Fibroblast of skin of left biceps (primary cell): ENCODE measurements around the gene RNF31.

Experiments
- DNase-seq, 2 experiments: peaks; one replicate each; pipeline ENCODE4 v3.0.0-alpha.2; 2013; ENCODE audit warnings: low read depth in 2 of 2

Gene RNF31

DNA sequence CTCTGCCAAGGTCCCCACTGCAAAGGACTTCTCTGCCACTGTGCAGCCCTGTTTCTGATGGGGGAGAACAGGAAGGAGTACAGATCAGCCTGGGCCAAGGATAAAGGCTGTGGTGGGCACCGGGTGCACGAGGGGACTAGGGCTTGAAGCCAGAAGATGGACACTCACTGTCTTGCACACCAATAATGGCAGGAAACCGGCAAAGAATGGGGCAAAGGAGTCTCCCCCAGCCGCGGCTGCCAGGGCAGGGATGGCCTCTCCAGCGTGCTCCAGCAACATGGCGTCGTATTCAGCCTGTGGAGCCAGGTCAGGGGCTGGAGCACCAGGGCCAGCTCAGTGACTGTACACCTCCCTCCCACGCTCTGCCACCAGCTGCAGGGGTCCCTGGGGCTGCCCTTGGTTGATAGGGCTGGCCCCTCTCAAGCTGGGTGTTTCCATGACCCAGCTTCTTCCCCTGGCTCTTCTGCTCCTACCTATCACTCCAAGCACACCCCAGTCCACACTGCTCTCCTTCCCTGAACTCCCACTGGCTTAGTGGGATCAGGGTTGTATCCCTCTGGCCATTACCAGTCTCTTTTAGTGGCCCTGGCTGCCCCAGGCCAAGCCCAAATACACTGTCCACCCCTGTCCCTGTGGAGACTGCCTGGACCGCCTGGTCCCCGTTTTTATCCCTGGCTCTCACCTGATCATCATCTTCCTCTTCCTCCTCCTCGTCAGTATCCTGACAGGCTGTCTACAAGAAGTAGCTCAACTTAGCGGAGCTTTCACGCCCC lies 35.0 kb downstream of the RNF31 start:
- DNase-seq = no peak

- DNase-seq = no peak
Measured at GRCh38 chr14:24183014-24183481, 35.8 kb downstream of the RNF31 start.

DNA sequence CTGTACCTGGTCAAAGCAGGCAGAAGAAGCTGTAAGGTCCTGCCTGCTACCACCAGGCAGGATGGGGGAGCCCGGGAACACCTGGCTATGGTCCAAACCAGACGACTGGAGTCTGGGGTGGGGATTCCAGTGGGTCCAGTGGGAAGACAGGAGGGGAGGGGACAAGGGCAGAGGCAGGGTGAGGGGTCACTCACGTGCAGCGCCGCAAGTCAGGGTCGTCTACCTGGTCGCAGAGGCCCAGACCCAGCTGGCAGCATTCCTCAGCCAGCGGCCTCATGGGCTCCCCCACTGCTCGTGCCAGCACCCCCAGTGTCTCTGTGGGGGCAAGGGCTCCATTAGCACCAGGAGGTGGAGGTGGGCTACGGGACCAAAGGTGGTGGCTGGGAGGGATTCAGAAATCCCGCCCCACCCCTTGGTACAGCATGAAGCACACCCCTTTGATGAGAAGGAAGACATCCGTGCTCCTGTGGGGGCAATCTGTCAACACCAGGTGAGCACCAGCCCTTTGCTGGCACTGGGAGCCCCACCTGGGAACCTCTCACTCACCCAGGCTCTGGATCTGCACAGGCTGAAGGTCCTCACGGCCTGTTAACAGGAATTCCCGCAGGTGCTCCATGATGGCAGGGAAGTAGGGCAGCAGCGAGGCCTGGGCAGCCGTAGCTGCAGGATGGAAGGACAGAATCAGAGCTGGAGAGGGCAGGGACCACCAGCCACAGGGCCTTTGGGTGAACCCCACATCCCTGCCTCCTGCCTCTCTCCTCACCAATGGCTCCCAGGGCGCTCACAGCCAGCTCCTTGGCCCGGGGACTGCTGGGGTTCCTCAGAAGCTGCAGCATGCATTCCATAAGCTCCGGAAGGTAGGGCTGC lies 37.0 kb downstream of the RNF31 start:
- no peak for DNase-seq

DNA sequence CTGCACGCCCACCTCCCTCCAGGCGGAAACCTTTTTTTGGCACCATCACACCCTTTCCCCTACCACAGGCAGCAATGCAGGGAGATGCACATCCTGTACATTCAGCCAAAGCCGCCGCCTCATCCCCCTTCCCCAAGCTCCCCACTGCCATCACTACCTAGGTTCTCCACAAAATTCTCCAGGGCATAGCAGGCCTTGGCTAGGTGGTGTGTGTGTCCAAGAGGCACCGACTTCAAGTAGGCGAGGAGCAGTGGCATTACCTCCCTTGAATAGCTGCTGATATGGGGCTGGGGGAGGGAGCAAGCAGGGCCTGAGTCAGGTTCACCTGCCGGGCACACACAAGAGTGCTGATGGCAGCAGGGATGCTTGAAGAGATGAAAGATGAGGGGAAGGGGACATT lies 37.7 kb downstream of the RNF31 start:
- no peak for DNase-seq

- DNase-seq = no peak
Measured at GRCh38 chr14:24185741-24186140, 38.4 kb downstream of the RNF31 start.

GRCh38 chr14:24186831-24187538 lies 39.7 kb downstream of the RNF31 start:
- no peak for DNase-seq

- DNase-seq = no peak
Measured at GRCh38 chr14:24187539-24187915, 40.2 kb downstream of the RNF31 start.

DNA sequence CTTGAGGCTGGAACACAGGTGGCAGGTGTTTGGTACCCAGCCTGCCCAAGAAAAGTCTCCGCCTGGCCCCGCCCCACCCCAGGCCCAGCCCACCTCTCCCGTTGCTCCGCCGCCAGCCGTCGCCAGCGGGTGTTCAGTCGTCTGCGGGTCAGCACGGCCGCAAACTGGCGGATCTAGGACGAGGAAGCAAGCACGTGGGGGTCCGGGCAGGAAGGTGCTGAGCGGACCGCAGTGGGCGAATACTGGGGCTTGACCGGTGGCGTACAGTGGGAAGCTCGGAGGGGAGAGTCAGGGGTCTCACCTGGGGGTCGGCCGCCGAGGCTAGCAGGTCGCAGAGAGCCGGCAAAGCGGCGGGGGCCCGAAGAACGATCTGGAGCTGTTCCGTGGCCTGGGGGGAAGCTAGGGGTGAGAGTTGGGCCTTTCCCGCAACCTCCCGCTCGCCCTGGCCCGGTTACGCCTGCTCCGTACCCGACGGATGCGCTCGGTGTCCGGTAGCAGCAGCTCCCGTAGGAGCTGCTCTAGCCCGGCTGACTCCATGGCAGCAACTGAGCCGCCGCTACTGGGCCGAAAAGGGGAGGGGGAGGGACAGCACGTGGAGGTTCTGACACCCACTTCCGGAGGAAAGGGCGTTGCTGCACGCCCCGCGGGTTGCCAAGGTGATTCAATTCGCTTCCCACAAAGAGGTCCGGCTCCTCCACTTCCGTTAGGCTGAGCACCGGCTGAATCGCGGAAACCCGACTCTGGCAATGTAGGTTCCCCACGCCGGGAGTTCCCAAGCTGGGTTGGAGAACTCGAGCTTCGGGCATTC lies 41.2 kb downstream of the RNF31 start, which contains the start of gene IPO4:
Gene IPO4 (minus strand): TSS at position 566 of the 808 bp plus-strand sequence. CDS start 29 bp downstream, at position 537.
- peak; percentile 93 for DNase-seq

DNA sequence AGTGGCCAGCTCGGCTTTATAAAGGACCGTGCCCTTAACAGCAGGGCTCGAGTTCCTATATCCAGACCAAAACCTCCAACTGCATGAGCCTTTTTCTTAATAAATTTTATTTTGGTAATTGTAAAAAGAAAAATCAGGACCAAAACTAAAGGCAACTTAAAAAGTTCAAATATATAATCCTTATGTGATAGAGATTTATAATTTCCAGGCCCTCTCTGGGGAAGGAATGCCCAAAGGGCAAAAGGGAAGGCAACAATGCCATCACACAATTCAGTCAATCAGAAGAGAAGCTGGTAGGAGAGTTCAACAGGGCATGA lies 41.7 kb downstream of the RNF31 start:
- no peak for DNase-seq

- no peak for DNase-seq
Measured at GRCh38 chr14:24189460-24189859, 42.2 kb downstream of the RNF31 start.

DNA sequence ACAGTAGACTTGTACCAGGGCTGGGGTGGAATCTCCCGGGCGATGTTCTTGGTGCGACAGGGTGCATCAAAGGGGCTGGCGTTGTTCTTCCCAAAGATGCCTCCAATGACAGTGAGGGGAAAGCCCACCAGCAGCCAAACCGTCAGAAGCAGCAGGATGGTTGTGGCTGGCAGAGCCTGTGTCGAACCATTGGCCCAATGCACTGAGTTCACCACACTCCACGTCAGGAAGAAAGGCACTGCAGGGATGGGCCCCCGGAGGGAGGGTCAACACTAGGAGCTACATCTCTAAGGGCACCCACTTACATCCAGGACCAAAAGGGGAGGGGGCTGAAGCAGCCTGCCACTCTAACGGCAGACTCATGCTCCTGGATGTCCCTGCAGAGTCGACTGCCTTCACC lies 43.1 kb downstream of the RNF31 start:
- DNase-seq = no peak

DNA sequence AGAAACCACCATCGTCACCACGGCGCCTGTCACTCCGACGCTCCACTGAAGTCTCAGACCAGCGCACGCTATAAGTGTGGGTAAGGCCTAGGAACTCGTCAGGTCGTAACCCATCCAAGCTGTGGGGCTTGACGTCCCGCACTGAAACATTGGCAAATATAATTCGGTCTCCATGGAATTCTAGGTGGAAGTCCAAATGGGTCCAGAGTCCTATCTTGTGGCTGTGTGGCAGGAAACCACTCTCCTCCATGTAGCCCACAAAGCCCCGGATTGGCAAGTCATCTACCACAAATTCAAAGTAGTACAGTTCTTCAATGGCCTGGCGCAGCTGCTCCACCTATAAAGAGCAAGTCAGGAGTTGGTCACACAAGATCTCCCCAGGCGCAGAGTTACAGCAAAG lies 45.6 kb downstream of the RNF31 start:
- no peak for DNase-seq

GRCh38 chr14:24194186-24194872 lies 47.0 kb downstream of the RNF31 start:
- DNase-seq = no peak

- DNase-seq = no peak
Measured at GRCh38 chr14:24194873-24195185, 47.5 kb downstream of the RNF31 start.

DNA sequence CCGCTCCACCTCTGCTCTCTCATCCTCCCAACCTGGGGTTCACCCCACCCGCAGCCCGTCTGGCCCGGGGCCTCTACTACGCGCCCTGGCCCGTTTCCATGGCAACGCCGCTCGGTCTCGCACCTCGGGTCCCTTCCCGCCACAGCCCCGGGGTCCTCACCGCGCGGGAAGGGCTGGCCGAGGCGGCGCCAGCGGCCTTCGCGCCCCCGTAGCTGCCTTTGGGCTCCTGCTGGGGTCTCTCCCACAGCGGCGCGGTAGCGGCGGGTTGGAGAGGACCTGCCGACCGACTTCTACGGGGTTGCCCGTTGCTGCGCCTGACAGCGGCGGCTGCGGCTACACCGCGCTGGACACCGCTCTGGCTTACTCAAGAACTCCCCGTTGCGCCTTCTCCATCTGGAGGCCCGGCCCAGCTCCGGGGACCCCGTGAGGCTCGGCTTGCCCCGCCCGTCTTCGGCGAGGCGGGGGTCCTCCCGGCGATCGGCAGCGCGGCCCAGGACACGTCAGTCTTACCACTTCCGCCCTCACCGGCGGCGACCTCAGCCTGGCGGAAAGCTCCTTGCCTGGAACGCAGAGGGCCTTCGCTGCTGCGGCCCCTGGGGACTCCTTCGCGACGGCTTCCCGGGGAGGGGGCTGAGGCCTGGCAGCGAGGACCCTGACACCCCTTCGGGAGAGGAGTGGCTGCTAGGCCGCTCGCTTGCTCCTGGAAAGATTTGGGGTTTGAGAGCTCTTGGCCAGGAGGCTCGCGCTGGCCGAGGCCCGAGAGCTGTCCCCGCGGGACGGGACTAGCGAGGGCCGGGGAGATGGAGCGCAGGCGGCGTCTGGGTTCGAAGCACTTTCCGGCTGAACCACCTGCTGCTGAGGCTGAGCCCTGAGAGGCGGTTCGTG lies 48.1 kb downstream of the RNF31 start, which contains the start of gene TM9SF1:
Gene TM9SF1 (minus strand): TSS at position 256 of the 885 bp plus-strand sequence. CDS start 422 bp downstream, outside the sequence.
- DNase-seq = peak; percentile 51 to 60

- DNase-seq = no peak
Measured at GRCh38 chr14:24196071-24197055, 49.1 kb downstream of the RNF31 start.

DNA sequence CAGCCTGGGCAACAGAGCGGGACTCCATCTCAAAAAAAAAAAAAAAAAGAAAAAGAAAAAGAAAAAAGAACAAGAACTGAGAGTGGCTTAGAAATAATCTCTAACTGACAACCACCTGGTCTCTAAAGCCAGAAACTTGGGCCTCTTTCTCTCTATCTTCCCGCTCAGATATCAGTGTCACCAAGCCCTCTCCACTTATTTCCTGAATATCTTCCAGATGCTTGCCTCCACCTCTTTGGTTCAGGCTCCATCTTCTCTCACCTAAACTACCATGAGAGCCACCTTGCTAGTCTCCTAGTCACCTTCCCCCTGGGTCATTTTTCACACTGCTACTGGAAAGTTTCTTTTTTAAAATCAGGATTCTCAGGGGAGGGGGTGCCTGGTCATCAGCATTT lies 49.8 kb downstream of the RNF31 start:
- DNase-seq = no peak

- DNase-seq = no peak
Measured at GRCh38 chr14:24198814-24199524, 51.7 kb downstream of the RNF31 start.
